ENCODE measurements around the gene EEF1AKMT2.

GRCh38 chr10:124820121-124820520, 28.4 kb upstream of the EEF1AKMT2 start:
- TF ChIP-seq, protein P1, sequence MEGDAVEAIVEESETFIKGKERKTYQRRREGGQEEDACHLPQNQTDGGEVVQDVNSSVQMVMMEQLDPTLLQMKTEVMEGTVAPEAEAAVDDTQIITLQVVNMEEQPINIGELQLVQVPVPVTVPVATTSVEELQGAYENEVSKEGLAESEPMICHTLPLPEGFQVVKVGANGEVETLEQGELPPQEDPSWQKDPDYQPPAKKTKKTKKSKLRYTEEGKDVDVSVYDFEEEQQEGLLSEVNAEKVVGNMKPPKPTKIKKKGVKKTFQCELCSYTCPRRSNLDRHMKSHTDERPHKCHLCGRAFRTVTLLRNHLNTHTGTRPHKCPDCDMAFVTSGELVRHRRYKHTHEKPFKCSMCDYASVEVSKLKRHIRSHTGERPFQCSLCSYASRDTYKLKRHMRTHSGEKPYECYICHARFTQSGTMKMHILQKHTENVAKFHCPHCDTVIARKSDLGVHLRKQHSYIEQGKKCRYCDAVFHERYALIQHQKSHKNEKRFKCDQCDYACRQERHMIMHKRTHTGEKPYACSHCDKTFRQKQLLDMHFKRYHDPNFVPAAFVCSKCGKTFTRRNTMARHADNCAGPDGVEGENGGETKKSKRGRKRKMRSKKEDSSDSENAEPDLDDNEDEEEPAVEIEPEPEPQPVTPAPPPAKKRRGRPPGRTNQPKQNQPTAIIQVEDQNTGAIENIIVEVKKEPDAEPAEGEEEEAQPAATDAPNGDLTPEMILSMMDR (IDR thresholded peaks at IDR 0.05): no peak
- no peak for TF ChIP-seq POLR2A (IDR thresholded peaks at IDR 0.05)
- TF ChIP-seq EP300 (IDR thresholded peaks at IDR 0.05): no peak
